Naive thymus-derived CD4-positive, alpha-beta T cell (primary cell): ENCODE results near the gene VRTN. TPM values are rescaled to one million over a fixed set of nuclear protein-coding genes. Genes with fewer than 3 reads are reported as not detected.
"Not testable (repeated sequence)": the region's sequence is repeated elsewhere in the genome, so short reads cannot be mapped to it uniquely, and the experiment has no call there.

Source experiments
- ATAC-seq: fragments of 150-1000 bp; cut with Tn5 transposase; 2 replicates; pipeline ENCODE4 v1.10.0; 2021; ENCODE audit warnings: mild to moderate bottlenecking, moderate library complexity
- CTCF ChIA-PET: fragments of 350-600 bp; sonication (Branson Sonifier 250); formaldehyde crosslinking; loops from one replicate; lab custom pipeline; 2021; ENCODE audit warnings: antibody characterized with exemption; lab: Charles Lee
- POLR2A ChIA-PET: fragments of 350-600 bp; sonication (Branson Sonifier 250); formaldehyde crosslinking; loops from one replicate; lab custom pipeline; 2021; ENCODE audit warnings: antibody characterized with exemption, inconsistent platforms; lab: Charles Lee
- DNase-seq, 9 donors: peaks; one replicate each; pipeline versions ENCODE4 v3.0.0 to v3.0.0-alpha.2; 2020 to 2022; ENCODE audit warnings: mixed read lengths in 1 of 9
- H3K27ac ChIP-seq: one replicate; pipeline ENCODE4 v1.7.0; 2013; ENCODE audit warnings: mild to moderate bottlenecking, low read depth, low read length, moderate library complexity
- H3K27me3 ChIP-seq, 2 donors: one replicate each; pipeline ENCODE4 v1.7.0; 2013; ENCODE audit warnings: low read length in 2 of 2, mild to moderate bottlenecking in 2 of 2, moderate library complexity in 2 of 2; ENCODE audit not compliant: control insufficient read depth in 2 of 2, insufficient read depth in 2 of 2
- H3K36me3 ChIP-seq, 3 experiments: 1 replicate in 2 of 3; 2 replicates in 1 of 3; pipeline ENCODE4 v1.7.0; 2013; ENCODE audit warnings: low read length in 3 of 3, mild to moderate bottlenecking in 3 of 3, moderate library complexity in 1 of 3; ENCODE audit not compliant: insufficient read depth in 3 of 3, control insufficient read depth in 2 of 3
- H3K4me1 ChIP-seq, 2 donors: one replicate each; pipeline ENCODE4 v1.7.0; 2013; ENCODE audit warnings: low read length in 2 of 2, mild to moderate bottlenecking in 2 of 2, moderate library complexity in 1 of 2; ENCODE audit not compliant: control insufficient read depth in 2 of 2, insufficient read depth in 2 of 2
- H3K4me3 ChIP-seq: 2 replicates; pipeline ENCODE4 v1.7.0; 2013; ENCODE audit warnings: mild to moderate bottlenecking, low read length
- H3K9me3 ChIP-seq, 3 experiments: 1 replicate in 2 of 3; 2 replicates in 1 of 3; pipeline ENCODE4 v1.7.0; 2013; ENCODE audit warnings: low read length in 3 of 3; ENCODE audit not compliant: control insufficient read depth in 2 of 3
- H3K27ac Mint-ChIP-seq, 9 donors: one replicate each; pipeline ENCODE4 v1.8.0; 2020 to 2022; ENCODE audit warnings: mixed read lengths in 9 of 9, mild to moderate bottlenecking in 8 of 9, moderate library complexity in 5 of 9, inconsistent platforms in 2 of 9
- H3K27me3 Mint-ChIP-seq, 5 donors: one replicate each; pipeline ENCODE4 v1.8.0; 2021 to 2022; ENCODE audit warnings: mixed read lengths in 5 of 5, mild to moderate bottlenecking in 1 of 5
- H3K36me3 Mint-ChIP-seq, 5 donors: one replicate each; pipeline ENCODE4 v1.8.0; 2020 to 2022; ENCODE audit warnings: mixed read lengths in 5 of 5, mild to moderate bottlenecking in 3 of 5, inconsistent platforms in 1 of 5
- H3K4me1 Mint-ChIP-seq, 7 donors: one replicate each; pipeline ENCODE4 v1.8.0; 2020 to 2022; ENCODE audit warnings: mixed read lengths in 7 of 7, mild to moderate bottlenecking in 3 of 7, inconsistent platforms in 1 of 7
- H3K4me3 Mint-ChIP-seq, 10 donors: one replicate each; pipeline ENCODE4 v1.8.0; 2020 to 2022; ENCODE audit warnings: mild to moderate bottlenecking in 10 of 10, mixed read lengths in 10 of 10, moderate library complexity in 6 of 10, inconsistent platforms in 2 of 10
- H3K9me3 Mint-ChIP-seq, 11 donors: one replicate each; pipeline ENCODE4 v1.8.0; 2020 to 2022; ENCODE audit warnings: mixed read lengths in 11 of 11, mild to moderate bottlenecking in 4 of 11, inconsistent platforms in 1 of 11, moderate library complexity in 1 of 11
- intact Hi-C, 2 donors: fragments of 100-400 bp; cut with micrococcal nuclease; formaldehyde crosslinking; loops; one replicate each; pipeline ENCODE4 v1.15.1; 2023
- polyA plus RNA-seq, 2 donors: library from polyadenylated mRNA; unstranded; fragments of 300-500 nt; fragmentation: Illumina TruSeq; gene quantifications; one replicate each; pipeline ENCODE4 v1.2.3, GENCODE V29; 2021
- total RNA-seq, 6 experiments: library from RNA in 5 of 6; stranded (reverse) in 5 of 6; gene quantifications; 1 replicate in 5 of 6; 2 replicates in 1 of 6; pipeline ENCODE4 v1.2.3 and lab custom pipeline; 2021 to 2026

VRTN gene
- total and polyA plus RNA-seq, 7 experiments from 2014 or later, result not detected

DNA sequence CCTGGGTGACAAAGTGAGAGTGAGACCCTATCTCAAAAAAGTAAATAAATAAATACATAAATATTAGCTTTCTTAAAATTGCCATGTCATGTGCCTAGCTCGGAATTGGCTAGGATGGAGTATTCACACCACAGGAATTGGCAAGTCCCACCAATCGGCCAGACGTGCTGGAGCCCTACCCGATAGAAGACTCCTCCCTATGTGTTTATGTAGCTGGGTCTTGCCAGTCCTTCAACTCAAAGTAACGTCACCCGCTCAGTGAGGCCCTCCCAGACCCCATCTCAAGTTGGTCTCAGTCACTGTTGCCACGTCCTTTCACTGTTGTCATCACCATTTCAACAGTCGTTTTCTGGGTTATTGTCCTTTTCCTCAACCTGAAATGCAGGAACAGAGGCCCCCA lies 20.2 kb downstream of the VRTN start:
- no peak overlapping the region for H3K27ac Mint-ChIP-seq
- ATAC-seq (no peak), DNase-seq (no peak)
- POLR2A ChIA-PET, result no interaction called here
- peaks cover 0 to 10% (median 10%) of the 10 kb centered on the region in 5 donors for H3K27me3 Mint-ChIP-seq
- CTCF ChIA-PET, result interaction anchor here (0.6 to 1.0 kb wide), 2 partner anchors 10 to 897 kb away, joined by 3 to 9 read pairs; no protein-coding TSS in a partner anchor
- no peak overlapping the region for H3K27ac ChIP-seq
- no peak overlapping the region for H3K4me3 Mint-ChIP-seq
- no peaks in the 10 kb centered on the region for H3K36me3 ChIP-seq
- H3K9me3 ChIP-seq, result no peaks in the 10 kb centered on the region
- no peak overlapping the region for H3K4me3 ChIP-seq
- no peaks in the 10 kb centered on the region for H3K9me3 Mint-ChIP-seq
- H3K4me1 ChIP-seq, result no peaks in the 10 kb centered on the region
- no peaks in the 10 kb centered on the region for H3K27me3 ChIP-seq
- intact Hi-C loops, result no loop called here
- H3K4me1 Mint-ChIP-seq, result no peaks in the 10 kb centered on the region
- H3K36me3 Mint-ChIP-seq, result no peaks in the 10 kb centered on the region

DNA sequence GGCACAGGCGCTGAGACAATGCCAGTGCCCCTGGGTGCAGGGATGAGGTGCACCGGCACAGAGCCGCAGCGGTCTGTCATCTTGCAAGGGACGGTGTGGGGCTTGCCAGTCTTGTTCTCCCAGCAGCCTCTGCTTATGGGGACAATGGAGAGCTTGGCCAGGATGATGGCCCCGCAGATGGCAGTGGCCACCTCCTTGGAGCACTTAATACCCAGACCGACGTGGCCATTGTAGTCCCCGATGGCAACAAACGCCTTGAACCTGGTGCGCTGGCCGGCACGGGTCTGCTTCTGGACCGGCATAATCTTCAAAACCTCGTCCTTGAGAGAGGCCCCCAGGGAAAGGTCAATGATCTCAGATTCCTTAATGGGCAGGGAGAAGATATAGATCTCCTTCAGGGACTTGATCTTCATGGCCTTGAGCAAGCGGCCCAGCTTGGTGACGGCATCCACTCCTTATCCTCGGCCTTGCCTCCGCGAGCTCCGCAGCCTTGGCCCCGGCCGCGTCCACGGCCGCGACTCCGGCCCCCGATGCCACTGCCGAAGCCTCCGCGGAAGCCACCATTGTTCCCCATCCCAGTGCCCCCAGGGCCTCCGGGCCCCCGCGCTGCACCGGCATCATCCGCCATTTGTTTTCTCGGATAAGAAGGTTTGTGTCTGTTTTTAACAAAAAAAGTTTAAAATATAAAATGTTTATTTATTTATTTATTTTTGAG lies 29.9 kb downstream of the VRTN start:
- no peak overlapping the region for H3K4me3 Mint-ChIP-seq
- ATAC-seq, result no peak

DNA sequence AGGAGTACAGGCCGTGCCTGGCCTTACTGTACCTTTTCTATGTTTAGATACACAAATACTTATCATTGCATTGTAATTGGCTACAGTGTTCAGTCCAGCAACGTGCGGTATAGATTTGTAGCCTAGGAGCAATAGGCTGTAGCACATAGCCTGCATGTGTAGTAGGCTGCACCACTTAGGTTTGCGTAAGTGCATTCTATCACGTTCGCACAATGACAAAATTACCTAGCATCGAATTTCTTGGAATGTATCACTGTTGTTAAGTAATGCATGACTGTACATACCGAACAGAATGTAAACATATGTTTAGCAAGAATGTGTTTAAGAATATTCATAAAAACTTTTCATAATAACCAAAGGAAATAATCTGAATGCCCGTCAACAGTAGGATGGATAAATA lies 31.9 kb downstream of the VRTN start:
- POLR2A ChIA-PET, result no interaction called here
- DNase-seq, result no peak
- H3K27me3 Mint-ChIP-seq, result peaks cover 0 to 7% (median 4%) of the 10 kb centered on the region in 5 donors

More for the DNA sequence above, 29.9 kb downstream of the VRTN start:
- H3K9me3 Mint-ChIP-seq, result peaks cover 0 to 2% (median 0%) of the 10 kb centered on the region in 11 donors
- H3K36me3 Mint-ChIP-seq, result no peaks in the 10 kb centered on the region
- Histone ChIP-seq H3K36me3 (no peaks in the 10 kb centered on the region), H3K27ac (no peak overlapping the region), H3K4me1 (no peaks in the 10 kb centered on the region), H3K9me3 (no peaks in the 10 kb centered on the region), H3K4me3 (no peak overlapping the region), H3K27me3 (no peaks in the 10 kb centered on the region)
- H3K27me3 Mint-ChIP-seq, result peaks cover 0 to 4% (median 0%) of the 10 kb centered on the region in 5 donors
- ChIA-PET CTCF (no interaction called here), POLR2A (no interaction called here)
- no peak for DNase-seq
- H3K27ac Mint-ChIP-seq, result no peak overlapping the region
- intact Hi-C loops, result no loop called here
- H3K4me1 Mint-ChIP-seq, result no peaks in the 10 kb centered on the region

DNA sequence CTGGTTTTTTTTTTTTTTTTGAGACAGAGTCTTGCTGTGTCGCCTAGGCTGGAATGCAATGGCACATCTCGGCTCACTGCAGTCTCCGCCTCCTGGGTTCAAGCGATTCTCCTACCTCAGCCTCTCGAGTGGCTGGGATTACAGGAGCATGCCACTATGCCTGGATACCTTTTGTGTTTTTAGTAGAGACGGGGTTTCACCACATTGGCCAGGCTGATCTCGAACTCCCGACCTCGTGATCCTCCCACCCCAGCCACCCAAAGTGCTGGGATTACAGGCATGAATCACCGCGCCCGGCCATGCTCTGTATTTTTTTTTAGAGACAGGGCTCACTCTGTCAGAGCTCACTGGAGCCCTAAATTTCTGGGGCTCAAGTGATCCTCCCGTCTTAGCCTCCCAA lies 32.6 kb downstream of the VRTN start:
- no peaks in the 10 kb centered on the region for H3K4me1 Mint-ChIP-seq
- no peak for ATAC-seq

More for the DNA sequence above, 31.9 kb downstream of the VRTN start:
- H3K4me1 ChIP-seq, result no peaks in the 10 kb centered on the region
- intact Hi-C loops, result no loop called here
- CTCF ChIA-PET, result no interaction called here
- no peak for ATAC-seq
- H3K36me3 ChIP-seq, result no peaks in the 10 kb centered on the region
- H3K27me3 ChIP-seq, result no peaks in the 10 kb centered on the region
- Mint-ChIP-seq H3K9me3 (peaks cover 0 to 2% (median 0%) of the 10 kb centered on the region in 11 donors), H3K4me1 (no peaks in the 10 kb centered on the region), H3K27ac (no peak overlapping the region), H3K4me3 (no peak overlapping the region), H3K36me3 (no peaks in the 10 kb centered on the region)
- no peak overlapping the region for H3K27ac ChIP-seq
- no peak overlapping the region for H3K4me3 ChIP-seq
- no peaks in the 10 kb centered on the region for H3K9me3 ChIP-seq

DNA sequence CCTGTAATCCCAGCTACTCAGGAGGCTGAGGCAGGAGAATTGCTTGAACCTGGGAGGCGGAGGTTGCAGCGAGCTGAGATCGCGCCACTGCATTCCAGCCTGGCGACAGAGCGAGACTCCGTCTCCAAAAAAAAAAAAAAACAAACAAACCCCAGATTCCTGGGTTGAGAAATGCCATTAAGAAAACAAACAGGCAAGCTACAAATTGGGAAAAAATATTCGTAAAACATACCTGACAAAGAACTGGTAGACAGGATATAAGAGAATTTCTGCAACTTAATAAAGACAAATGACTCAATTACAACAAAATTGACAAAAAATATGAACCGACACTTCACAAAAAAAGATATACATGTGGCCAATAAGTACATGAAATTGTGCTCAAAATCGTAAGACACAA lies 33.3 kb downstream of the VRTN start:
- H3K27ac Mint-ChIP-seq, H3K4me1 Mint-ChIP-seq, POLR2A ChIA-PET, H3K27me3 ChIP-seq, H3K36me3 ChIP-seq, ATAC-seq, DNase-seq, intact Hi-C loops, H3K4me1 ChIP-seq, H3K4me3 Mint-ChIP-seq, H3K9me3 Mint-ChIP-seq, H3K9me3 ChIP-seq, H3K4me3 ChIP-seq, CTCF ChIA-PET, H3K27ac ChIP-seq, H3K36me3 Mint-ChIP-seq: not testable (repeated sequence)
- H3K27me3 Mint-ChIP-seq, result peaks cover 0 to 17% (median 0%) of the 10 kb centered on the region in 5 donors

More for the DNA sequence above, 32.6 kb downstream of the VRTN start:
- Mint-ChIP-seq H3K36me3 (no peaks in the 10 kb centered on the region), H3K4me3 (no peak overlapping the region), H3K27me3 (peaks cover 0 to 12% (median 0%) of the 10 kb centered on the region in 5 donors), H3K27ac (no peak overlapping the region), H3K9me3 (peaks cover 0 to 2% (median 0%) of the 10 kb centered on the region in 11 donors)
- no peak for DNase-seq
- Histone ChIP-seq H3K4me3 (no peak overlapping the region), H3K9me3 (no peaks in the 10 kb centered on the region), H3K27ac (no peak overlapping the region), H3K27me3 (no peaks in the 10 kb centered on the region), H3K4me1 (no peaks in the 10 kb centered on the region), H3K36me3 (no peaks in the 10 kb centered on the region)
- ChIA-PET POLR2A (no interaction called here), CTCF (no interaction called here)
- intact Hi-C loops, result no loop called here

DNA sequence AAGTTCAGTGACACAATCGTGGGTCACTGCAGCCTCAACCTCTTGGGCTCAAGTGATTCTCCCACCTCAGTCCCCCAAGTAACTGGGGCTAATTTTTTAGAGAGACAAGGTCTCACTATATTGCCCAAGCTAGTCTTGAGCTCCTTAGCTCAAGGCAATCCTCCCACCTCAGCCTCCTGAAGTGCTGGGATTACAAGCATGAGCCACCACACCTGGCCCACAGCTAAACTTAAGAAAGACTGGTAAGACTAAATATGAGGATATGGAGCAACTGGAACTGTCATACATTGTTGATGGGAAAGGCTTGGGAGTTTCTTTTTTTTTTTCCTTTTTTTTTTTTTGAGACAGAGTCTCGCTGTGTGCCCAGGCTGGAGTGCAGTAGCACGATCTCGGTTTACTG lies 34.0 kb downstream of the VRTN start:
- peaks cover 0 to 22% (median 0%) of the 10 kb centered on the region in 5 donors for H3K27me3 Mint-ChIP-seq
- ATAC-seq, result no peak
- POLR2A ChIA-PET, result no interaction called here

DNA sequence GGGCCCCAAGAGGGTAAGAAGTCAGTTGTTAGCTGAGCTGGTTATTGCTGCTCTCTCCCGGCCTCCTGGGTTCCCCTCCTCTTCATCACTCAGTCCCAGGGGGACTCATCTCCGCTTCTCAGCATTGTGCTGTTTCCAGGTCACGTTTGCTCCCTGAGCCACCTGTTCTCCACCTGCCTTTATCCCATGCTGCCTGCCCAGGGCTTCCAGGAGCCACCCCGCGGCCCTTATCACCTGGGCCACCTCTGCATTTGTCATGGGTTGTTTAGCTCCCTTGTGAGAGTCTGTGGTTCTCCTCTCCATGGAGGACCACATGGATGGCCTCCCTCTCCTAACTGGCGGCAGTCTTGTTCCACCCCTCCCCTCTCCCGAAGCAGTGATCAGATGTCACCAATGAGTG lies 41.7 kb downstream of the VRTN start:
- H3K4me3 ChIP-seq, result no peak overlapping the region
- H3K36me3 Mint-ChIP-seq, result no peaks in the 10 kb centered on the region
- DNase-seq (no peak), ATAC-seq (no peak)
- no peaks in the 10 kb centered on the region for H3K27me3 ChIP-seq
- H3K9me3 Mint-ChIP-seq, result no peaks in the 10 kb centered on the region
- H3K4me1 Mint-ChIP-seq, result peaks cover 0 to 1% (median 0%) of the 10 kb centered on the region in 7 donors
- intact Hi-C loops, result no loop called here
- ChIA-PET POLR2A (no interaction called here), CTCF (no interaction called here)
- H3K36me3 ChIP-seq, result no peaks in the 10 kb centered on the region
- no peaks in the 10 kb centered on the region for H3K9me3 ChIP-seq
- peaks cover 0 to 31% (median 19%) of the 10 kb centered on the region in 5 donors for H3K27me3 Mint-ChIP-seq
- no peaks in the 10 kb centered on the region for H3K4me1 ChIP-seq
- no peak overlapping the region for H3K4me3 Mint-ChIP-seq
- no peak overlapping the region for H3K27ac Mint-ChIP-seq
- H3K27ac ChIP-seq, result no peak overlapping the region

More for the DNA sequence above, 34.0 kb downstream of the VRTN start:
- intact Hi-C loops, result no loop called here
- no peaks in the 10 kb centered on the region for H3K4me1 Mint-ChIP-seq
- H3K27me3 ChIP-seq, result no peaks in the 10 kb centered on the region
- no peaks in the 10 kb centered on the region for H3K36me3 Mint-ChIP-seq
- no peak overlapping the region for H3K27ac Mint-ChIP-seq
- no peaks in the 10 kb centered on the region for H3K4me1 ChIP-seq
- H3K27ac ChIP-seq, result no peak overlapping the region
- H3K36me3 ChIP-seq, result no peaks in the 10 kb centered on the region
- CTCF ChIA-PET, result interaction anchor here (0.6 kb wide), 1 partner anchor 296 kb away, joined by 3 read pairs; no protein-coding TSS in a partner anchor
- H3K4me3 ChIP-seq, result no peak overlapping the region
- H3K4me3 Mint-ChIP-seq, result no peak overlapping the region
- H3K9me3 ChIP-seq, result no peaks in the 10 kb centered on the region
- H3K9me3 Mint-ChIP-seq, result peaks cover 0 to 2% (median 0%) of the 10 kb centered on the region in 11 donors
- DNase-seq, result no peak
